ENCODE measurements around the gene GAB2. TPM values are rescaled to one million over a fixed set of nuclear protein-coding genes. Genes with fewer than 3 reads are reported as not detected.

Gene GAB2
- total and polyA plus RNA-seq, 2 of the 4 experiments (the other 2 are of a cell fraction): 3.3 to 5.9 TPM

DNA sequence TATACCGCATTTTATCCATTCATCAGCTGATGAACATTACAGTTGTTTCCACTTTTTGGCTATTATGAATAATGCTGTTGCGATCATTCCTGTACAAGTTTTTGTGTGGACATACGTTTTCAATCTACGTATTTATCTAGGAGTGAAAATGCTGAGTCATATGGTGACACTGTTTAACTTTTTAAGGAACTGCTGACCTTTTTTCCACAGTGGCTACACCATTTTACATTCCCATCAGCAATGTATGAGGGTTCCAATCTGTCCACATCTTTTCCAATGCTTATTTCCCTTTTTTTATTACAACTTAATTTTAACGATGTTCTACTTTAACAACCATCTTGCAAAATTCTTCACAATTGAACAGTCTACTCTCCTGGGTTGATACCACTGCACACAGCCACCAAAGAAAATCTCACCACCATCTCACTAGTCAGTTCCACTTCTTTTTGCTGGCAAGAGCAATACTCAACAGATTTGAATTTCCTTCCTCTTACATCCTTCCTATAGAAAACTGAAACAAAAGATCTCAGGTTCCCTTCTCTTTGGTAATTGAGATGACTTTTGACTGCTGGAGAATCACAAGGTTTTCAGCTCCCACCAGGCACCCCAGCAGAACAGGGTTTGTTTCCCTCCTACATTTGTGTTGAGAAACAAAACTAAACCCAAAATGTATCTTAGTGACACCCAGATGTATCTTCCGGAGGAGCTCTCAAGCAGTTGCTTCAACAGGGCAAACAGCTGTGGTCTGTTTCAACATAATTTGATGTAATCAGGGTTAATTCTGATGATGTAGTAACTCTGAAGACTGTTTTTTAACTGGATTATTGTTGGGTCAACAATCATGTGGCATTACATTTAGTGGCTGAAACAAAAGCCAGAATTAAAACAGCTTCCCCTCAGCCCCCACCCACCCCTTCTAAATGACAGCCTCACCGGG, 7.0 kb upstream of the GAB2 start:
- Histone ChIP-seq H4K20me1 (ENCODE audit: insufficient read depth, low read length) (no peaks in the 10 kb centered on the region), H2AFZ (replicated peaks; ENCODE audit: low read length, poor library complexity) (no peak overlapping the region), H2BK20ac (ENCODE audit: low read depth, low read length) (no peak overlapping the region; the same call in 1 of the 2 replicates), H3K4ac (ENCODE audit: low read depth, low read length) (no peak overlapping the region), H3K56ac (ENCODE audit: extremely low read depth, insufficient read depth, low read length) (no peak overlapping the region), H3K23ac (ENCODE audit: low read depth, low read length) (no peak overlapping the region; the same call in 1 of the 2 replicates), H3K4me1 (ENCODE audit: control insufficient read depth, insufficient read depth, low read length) (peaks cover 14% of the 10 kb centered on the region), H2BK5ac (ENCODE audit: low read depth, low read length, poor library complexity, severe bottlenecking) (no peak overlapping the region), H3K9me3 (ENCODE audit: control insufficient read depth, insufficient read depth, low read length) (no peaks in the 10 kb centered on the region), H2BK15ac (ENCODE audit: low read depth, low read length) (peak overlapping the region; percentile 22; the same call in 1 of the 3 replicates), H3K36me3 (ENCODE audit: control insufficient read depth, insufficient read depth, low read length) (no peaks in the 10 kb centered on the region), H2AK5ac (ENCODE audit: low read depth, low read length) (no peak overlapping the region), H3K27ac (ENCODE audit: insufficient read depth, low read length) (peak overlapping the region; percentile 74; the same call in 1 of the 2 replicates), H2BK120ac (ENCODE audit: low read depth, low read length) (peak overlapping the region; percentile 20; the same call in 1 of the 2 replicates), H3K4me3 (ENCODE audit: insufficient read depth, low read depth, low read length) (no peak overlapping the region), H3K9ac (ENCODE audit: low read depth, low read length) (no peak overlapping the region), H3K14ac (replicated peaks; ENCODE audit: low read depth, low read length) (no peak overlapping the region), H3K4me2 (ENCODE audit: low read depth, low read length) (peak overlapping the region; percentile 42; the same call in 1 of the 2 replicates), H2AK9ac (replicated peaks; ENCODE audit: low read depth, low read length, poor library complexity) (no peak overlapping the region), H4K5ac (ENCODE audit: low read depth, low read length) (peak overlapping the region; percentile 72; the same call in 1 of the 2 replicates), H3K18ac (ENCODE audit: low read depth, low read length) (peak overlapping the region; percentile 85; the same call in 1 of the 2 replicates), H3K27me3 (ENCODE audit: control insufficient read depth, insufficient read depth, low read length) (no peaks in the 10 kb centered on the region), H4K91ac (ENCODE audit: insufficient read depth, low read depth, low read length) (no peak overlapping the region), H3K79me1 (ENCODE audit: low read depth in 1 of 2, low read length in 2 of 2) (no peaks in the 10 kb centered on the region), H3K9me1 (ENCODE audit: insufficient read depth, low read length) (peaks cover 3% of the 10 kb centered on the region; the same call in 1 of the 2 replicates), H4K8ac (ENCODE audit: low read depth in 2 of 2, low read length in 2 of 2) (peak overlapping the region in 1 of 2 experiments; percentile 45; a peak in 2 of 4 replicates)
- intact Hi-C loops (cut with micrococcal nuclease): no loop called here
- in situ Hi-C loops (cut with MboI; ENCODE audit: low sequenced_read_pairs): no loop called here
- ATAC-seq (ENCODE audit: low read depth): no peak; the same call in 1 of the 2 replicates
- ChIA-PET CTCF (interaction anchor here (0.5 to 0.6 kb wide), 2 partner anchors 8 to 454 kb away, joined by 3 read pairs; no protein-coding TSS in a partner anchor), POLR2A (ENCODE audit: unreplicated experiment) (no interaction called here)
- dilution Hi-C loops (cut with HindIII; ENCODE audit: low sequenced_read_pairs, unreplicated experiment): no loop called here
- DNase-seq: peak; percentile 73
- TF ChIP-seq CEBPB (IDR thresholded peaks at IDR 0.05; ENCODE audit: low read depth, low read length) (peak; percentile 41; the same call in 1 of the 2 replicates), MAFK (IDR thresholded peaks at IDR 0.05; ENCODE audit: low read depth, low read length) (peak; percentile 88), NFE2L2 (IDR thresholded peaks at IDR 0.05; ENCODE audit: low read depth, low read length) (peak; percentile 97), POLR2A (IDR thresholded peaks at IDR 0.05; ENCODE audit: low read depth, low read length) (no peak)
- no TSS peak for BruUV-seq (replicated peaks)
- WGBS, 2 experiments (ENCODE audit: extremely low coverage in 2 of 2, insufficient read length in 1 of 2): 100% methylated on average over 1 of the region's 7 CpGs; no CpG with 5 or more reads in 1 of the 2 experiments

Measured in IMR-90 (cell line).